GM21360 (cell line): ENCODE data around the gene LCN15.
"Not testable (repeated sequence)": the region's sequence is repeated elsewhere in the genome, so short reads cannot be mapped to it uniquely, and the experiment has no call there.

Experiments
- ATAC-seq: cut with Tn5 transposase; IDR thresholded peaks from one replicate; pipeline ENCODE4 v1.9.1; 2021; ENCODE audit warnings: mild to moderate bottlenecking, moderate library complexity; ENCODE audit not compliant: unreplicated experiment

Gene LCN15

DNA sequence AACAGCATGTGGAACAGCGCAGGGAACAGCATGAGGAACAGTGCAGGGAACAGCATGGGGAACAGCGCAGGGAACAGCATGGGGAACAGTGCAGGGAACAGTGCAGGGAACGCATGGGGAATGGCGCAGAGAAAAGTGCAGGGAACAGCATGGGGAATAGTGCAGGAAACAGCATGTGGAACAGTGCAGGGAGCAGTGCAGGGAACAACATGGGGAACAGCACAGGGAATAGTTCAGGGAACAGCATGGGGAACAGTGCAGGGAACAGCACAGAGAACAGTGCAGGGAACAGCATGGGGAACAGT is 8.2 kb downstream of the LCN15 start:
- no peak for ATAC-seq

GRCh38 chr9:136755302-136756133 is 8.8 kb downstream of the LCN15 start:
- not testable (repeated sequence) for ATAC-seq

DNA sequence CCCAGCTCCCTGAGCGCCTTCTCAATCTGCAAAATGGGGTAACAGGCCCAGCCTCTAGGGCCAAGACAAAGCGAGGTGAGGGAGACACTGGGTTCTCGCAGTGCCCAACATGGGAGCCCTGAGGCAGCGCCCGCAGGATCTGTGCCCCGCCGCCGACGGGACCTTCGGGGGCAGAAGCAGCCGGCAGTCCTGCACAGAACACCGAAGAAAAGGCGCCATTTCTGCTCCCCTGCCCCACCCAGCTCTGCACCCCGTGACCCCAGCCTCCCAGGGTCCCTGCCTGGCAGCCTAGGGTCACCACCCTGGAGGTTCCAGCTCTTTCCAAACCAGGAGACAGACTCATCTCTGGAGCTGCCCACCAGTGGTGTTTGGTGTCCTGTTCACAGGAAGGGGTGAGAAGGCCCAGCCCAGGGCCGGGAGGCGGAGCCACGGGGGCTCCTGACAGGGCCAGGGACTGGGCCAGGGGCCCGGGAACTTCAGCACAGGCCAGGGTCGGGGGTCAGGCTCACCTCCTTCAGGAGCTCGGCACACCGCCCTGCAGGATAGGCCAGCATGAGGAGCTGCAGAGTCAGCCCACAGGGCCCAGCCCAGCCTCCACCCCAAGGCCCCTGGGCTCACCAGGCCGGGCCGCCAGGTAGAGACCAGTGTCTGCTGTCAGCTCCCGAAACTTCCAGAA is 9.6 kb downstream of the LCN15 start:
- ATAC-seq, result no peak

DNA sequence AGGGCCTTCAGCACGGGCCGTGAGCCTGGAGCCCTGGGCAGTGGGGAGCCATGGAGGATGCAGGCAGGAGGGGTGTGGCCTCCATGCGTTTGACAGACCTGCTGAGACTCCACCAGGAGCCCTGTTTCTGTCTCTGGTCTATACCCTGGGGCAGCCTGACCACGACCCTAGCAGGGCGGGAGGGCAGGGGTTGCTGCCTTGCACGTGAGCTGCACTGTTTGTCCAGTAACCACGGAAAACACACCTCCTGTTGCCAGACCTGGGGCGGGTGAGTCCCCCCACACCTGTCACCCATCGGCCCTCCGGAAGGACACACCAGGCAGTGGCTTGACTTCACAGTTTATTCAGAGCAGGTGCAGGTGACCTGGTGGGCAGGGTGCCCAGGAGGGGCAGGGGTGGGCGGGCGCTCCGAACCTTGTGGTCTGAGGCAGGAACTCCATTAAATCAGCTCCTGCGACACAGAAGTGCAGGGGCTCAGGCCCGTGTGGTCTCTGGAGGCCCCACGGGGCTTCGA is 10.2 kb downstream of the LCN15 start:
- no peak for ATAC-seq

DNA sequence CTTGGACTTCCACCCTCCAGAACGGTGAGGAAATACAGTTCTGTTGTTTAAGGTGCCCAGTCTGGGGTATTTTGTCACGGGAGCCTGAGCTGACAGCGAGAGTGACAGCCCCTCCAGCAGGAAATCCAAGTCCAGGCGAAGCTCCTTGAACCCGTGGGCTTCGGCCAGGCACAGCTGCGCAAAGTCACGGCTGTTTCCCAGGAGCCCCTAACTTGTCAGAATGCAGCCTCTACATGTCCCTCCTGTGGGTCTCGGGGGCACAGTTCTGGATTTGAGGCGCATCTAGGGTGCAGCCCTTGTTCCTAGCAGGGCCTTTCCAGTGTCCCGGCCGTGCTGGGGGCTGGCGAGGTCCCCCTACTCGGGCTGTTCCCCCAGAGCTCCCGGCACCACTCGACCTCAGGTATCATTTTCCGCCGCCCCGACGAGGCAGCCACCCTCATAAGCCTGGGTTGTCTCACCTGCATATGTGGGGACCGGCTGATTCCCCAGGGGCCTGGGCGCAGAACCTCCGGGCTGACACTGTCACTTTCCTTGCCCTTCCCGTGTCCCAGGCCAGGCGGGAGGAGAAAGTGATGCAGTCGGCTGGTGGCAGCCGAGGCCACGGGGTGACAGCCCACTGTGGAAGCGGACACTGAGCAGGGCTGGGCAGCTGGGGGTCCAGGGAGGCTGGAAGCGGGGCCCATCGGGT is 10.8 kb downstream of the LCN15 start:
- ATAC-seq, result no peak

GRCh38 chr9:136751814-136752213 is 12.5 kb downstream of the LCN15 start:
- no peak for ATAC-seq

GRCh38 chr9:136751244-136751643 is 13.1 kb downstream of the LCN15 start:
- ATAC-seq, result no peak

DNA sequence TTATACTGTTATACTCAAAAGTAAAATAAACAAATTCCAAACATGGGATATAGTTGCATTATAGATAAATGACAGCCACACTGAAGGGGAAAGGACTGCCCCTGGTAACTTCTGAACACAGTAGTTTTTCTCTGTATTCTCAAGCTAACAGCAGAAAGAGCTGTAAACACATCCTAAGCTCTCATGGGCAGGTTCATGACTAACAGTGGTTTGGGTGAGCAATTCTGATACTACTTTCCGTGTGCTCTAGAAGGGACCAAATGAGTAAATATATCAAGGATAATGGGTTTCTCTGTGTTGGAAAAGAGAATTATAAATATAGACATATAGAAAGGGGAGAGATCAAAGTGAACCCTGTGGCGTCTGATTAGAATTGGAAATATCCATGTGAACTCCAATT is 13.8 kb downstream of the LCN15 start:
- ATAC-seq, result no peak

DNA sequence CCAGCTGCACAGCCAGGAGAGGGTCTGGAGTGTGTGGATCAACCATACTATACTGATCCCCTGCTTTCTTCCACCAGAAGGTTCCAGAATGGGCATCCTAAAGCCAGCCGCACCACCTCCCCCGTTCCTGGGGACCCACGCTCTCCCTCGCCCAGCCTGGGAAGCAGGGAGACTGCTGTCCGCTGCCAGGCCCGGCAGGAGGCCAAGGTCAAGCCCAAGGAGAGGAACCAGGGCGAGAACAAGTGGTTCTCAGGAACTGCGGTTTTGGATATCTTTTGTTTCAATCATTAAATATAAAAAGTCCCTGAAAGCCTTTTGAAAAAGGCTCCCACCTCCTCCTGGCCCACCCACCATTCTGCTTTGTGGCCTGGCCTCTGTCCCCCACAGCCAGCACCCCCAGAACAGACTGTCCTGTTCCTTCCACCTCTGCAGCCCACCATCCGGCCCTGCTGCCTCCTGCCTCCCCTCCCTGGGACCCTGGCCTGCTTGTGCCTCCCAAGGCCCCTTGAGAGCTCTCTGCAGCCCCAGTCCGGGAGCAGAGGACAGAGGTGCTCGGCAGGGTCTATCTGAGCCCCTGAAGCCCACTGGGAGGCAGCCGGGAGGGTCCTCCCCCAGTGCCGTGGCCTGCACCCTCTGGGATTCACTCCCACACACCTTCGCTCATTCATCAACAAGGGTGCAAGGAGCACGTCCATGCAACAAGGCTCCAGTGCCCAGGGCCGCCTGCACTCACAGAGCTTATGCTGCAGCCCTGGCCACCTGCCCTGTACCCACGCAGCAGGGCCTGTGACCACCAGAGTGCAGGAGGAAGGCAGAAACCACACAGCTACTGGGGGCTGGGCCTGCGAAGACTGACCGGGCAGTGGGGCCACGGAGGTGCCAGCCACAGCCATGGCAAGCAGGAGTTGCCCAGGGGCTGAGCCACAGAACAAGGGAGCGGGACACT is 15.4 kb downstream of the LCN15 start:
- no peak for ATAC-seq

GRCh38 chr9:136748201-136748600 is 16.1 kb downstream of the LCN15 start, which contains the start of gene LCN6:
Gene LCN6 (minus strand): TSS chr9:136748525. CDS start chr9:136748483, 42 bp downstream.
- no peak for ATAC-seq

- ATAC-seq, result no peak
These were observed 16.9 kb downstream of the LCN15 start for GRCh38 chr9:136747161-136748060.

- no peak for ATAC-seq
These were observed 17.7 kb downstream of the LCN15 start for GRCh38 chr9:136746621-136747020.

DNA sequence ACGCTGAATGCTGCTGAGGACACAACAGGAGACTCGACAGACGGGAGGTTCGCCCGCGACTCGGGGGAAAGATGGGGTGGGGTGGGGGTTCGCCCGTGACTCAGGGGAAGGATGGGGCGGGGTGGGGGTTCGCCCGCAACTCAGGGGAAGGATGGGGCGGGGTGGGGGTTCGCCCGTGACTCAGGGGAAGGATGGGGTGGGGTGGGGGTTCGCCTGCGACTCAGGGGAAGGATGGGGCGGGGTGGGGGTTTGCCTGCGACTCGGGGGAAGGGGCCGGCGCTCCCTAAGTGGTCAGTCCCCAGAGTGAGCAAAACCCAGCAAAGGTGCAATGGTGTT is 18.2 kb downstream of the LCN15 start:
- no peak for ATAC-seq

- no peak for ATAC-seq
These were observed 18.7 kb downstream of the LCN15 start for GRCh38 chr9:136745389-136746154.

DNA sequence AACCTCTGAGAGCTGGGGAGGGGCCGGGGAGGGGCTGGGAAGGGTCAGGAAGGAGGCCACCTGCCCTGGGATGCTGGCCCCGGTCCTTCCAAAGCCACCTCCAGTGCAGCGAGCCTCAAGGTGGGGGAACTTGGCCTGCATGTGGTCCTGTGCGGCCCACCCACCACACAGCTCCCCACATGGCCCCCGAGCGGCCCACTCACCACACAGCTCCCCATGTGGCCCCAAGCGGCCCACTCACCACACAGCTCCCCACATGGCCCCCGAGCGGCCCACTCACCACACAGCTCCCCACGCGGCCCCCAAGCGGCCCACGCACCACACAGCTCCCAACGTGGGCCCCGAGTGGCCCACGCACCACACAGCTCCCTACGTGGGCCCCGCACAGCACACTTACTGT is 19.5 kb downstream of the LCN15 start:
- ATAC-seq, result no peak

DNA sequence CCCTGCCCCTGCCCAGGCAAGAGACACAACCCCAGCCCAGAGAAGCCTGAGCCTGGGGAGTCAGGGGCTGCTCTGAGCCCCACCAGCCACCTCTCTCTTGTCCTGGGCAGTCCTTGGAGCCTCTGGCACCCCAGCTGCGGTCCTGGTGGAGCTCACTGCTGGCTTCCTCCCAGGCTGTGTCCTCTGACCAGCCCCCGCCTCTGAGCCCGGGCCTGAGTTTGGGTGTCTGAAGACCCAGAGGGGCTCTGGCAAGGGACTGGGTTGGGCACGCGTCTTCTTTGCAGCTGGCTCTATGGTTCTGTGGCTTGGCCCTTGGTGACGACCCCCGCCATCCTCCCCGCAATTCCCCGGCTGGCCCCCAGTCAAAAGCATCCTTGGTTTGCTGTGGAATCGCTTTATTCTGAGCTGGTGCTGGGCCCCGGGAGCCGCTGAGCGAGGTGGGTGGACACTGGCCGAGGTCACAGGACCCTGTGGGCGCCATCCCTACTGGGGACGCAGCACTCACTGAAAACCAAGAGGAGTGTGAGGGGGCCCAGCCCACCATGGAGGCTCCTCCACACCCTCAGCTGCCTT is 20.6 kb downstream of the LCN15 start:
- no peak for ATAC-seq

DNA sequence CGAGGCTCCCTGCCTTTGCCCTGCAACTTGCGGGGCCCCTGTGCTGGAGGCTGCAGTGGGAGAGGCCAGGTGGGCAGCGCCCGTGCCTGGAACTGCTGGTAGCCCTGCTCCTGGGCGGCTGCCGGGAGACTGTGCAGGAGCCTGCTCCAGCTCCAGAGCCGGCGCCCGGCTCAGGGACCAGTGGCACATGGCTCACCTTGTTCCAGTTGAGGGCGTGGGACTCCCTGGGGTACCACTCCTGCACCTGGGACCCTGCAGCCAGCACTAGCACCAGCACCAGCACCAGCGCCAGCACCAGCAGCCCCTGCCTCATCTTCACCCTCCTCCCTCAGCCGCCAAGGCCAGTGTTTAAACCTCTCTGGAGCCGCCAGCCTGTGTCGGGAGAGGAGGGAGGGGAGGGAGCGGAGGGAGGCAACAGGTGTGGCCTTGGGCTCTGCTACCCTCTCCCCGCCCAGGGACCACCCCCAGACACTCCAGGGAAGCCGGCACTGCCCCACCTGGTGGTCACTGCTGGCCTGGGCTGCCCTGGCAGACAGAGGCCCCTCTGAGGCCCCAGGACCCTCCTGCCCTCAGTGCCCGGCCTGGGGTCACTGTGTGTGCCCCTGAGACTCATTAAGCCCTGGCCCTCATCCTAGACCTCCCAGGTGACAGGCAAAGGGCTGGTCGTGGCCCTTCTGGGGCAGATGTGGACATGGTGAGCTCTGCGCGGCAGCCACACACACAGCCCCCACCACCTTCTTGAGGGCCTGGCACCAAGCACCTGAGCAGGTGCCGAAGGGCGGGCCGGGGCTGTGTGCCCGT is 21.5 kb downstream of the LCN15 start, which contains the start of gene LCN10:
Gene LCN10, minus strand, starts transcription at position 350 of the 801 bp plus-strand sequence. Its CDS starts 37 bp downstream, at position 313.
- ATAC-seq, result no peak
